HT-29 (cell line): ENCODE data around the gene TFCP2L1. TPM values are rescaled to one million over a fixed set of nuclear protein-coding genes. Genes with fewer than 3 reads are reported as not detected.

Experiments
- DNase-seq: peaks from one replicate; pipeline ENCODE4 v3.0.0-alpha.2; 2015; ENCODE audit warnings: low spot score
- total RNA-seq: library from RNA; depleted of rRNA; stranded (reverse); fragments of >200 nt; shearing (Covaris generic); gene quantifications from 2 replicates; pipeline ENCODE4 v1.2.3, GENCODE V29; 2014

TFCP2L1 gene
- total RNA-seq, 1 experiment from 2014 or later: 0.05 TPM

DNA sequence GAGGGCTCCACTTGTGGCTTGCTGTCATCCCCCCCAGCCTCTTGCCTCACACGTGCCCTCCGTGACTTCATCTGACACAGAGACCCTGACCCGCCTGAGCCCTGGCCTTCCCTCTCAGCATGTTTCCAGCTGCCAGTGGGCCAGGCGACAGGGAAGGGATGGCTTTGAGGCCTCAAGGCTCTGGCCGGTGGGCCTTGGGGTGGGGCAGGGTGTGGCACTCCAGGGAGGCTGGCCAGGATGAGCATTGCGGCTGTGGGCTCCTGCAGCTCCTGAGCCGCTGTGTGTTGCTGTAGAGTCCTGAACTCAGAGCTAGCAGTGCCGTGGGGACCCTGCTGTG, 85.0 kb downstream of the TFCP2L1 start:
- DNase-seq: no peak

DNA sequence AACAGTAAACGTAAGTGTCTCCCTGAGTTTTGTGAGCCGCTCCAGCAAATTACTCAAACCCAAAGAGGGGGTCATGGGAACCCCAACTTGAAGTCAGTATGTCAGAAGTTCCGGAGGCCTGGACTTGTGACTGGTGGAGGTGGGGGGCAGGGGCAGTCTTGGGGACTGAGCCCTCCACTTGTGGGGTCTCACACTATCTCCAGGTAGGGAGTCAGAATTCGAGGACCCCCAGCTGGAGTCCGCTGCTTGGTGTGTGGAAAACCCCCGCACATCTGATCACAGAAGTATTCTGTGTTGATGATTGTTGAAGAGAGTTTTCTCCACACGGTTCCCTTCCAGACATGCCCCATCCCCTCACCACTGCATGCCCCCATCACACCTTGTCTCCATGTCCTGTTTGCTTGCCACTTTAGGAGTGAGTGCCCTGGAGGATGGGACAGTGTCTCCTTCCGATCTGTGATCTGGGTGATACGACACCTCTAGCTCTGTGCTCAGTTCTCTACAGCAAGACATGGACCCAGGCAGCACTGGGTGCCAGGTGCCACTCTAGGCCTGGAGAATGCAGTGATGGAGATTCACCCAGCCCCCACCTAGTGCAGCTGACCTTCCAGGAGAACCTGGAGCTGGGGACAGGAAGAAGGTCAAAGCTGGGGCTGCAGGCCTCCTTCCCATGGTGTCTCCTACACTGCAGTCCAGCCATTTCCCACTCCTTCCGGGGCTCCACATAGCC, 85.6 kb downstream of the TFCP2L1 start:
- DNase-seq: no peak

DNA sequence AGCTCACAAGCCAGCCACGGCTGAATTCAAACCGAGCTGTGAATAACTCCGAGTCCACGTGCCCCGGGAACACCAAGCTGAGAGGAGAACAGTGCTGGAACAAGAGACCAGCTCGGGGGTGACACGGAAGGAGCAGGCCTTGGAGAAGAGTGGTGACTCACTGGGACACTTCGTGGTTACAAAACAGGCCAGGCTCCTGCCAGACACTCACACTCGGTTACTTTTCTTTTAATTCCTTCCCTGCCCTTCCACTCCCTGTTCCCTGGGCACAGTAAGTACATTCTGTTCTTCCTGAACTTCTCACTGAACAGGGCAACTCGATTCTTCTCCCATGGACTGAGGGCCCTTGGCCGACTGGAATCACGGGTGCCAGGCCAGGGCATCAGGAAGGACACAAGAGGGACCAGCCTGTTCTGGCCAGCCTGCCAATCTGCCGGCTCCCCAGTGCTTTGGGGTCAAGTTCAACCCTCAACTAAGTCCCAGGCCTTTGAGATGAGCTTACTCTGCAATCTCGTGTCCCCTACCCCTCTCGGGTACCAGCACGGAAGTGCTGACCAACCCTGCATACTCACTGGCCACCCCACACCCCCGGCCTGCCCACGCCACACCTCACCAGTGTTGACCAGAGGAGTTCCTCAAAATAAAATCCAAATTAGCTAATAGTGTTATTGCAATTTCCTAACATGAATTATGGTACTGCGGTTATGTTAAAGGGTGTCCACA, 87.5 kb downstream of the TFCP2L1 start:
- DNase-seq: no peak

DNA sequence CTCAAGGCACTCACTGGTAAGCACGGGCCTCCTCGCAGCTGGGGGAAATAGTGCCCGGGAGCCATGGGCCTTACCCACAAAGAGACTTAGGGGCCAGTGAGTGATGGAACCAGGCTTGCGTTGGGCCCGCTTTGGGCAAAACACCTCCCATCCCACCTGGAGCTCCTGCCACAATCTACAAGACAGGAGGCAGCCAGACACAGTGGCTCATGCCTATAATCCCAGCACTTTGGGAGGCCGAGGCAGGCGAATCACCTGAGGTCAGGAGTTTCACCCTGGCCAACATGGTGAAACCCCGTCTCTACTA, 88.2 kb downstream of the TFCP2L1 start:
- no peak for DNase-seq

DNA sequence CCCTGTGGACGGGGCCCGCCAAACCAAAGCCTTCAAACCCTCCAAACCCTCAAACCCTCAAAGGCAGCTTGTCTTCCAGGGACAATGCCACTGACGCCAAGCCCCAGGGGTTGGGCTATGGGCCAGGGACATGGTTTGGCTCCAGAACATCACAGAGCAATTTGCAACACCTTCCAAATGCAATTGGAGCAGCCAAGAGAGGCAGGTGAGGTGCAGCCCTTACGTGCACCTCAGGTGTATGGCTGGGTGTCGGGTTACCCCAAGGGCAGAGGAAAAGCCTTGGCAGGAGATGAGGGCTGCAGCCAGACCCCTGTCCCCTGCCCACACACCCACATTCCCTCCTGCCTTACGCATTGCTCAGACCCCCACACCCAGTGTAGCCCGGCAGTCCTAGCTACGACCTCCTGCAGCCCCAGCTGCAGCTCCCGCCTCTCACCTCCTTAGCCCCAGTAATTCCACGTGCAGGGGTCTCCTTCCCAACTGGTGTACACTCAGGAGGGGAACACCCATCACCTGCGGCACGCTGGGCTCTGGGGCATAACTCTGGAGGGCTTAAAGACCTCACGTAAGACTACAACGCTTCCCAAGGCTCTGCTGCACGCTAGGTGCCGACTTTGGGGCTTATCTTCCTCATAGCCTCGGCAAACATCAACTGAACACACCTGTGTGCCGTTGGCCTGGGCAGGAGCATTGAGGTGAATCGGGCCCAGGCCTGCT, 88.7 kb downstream of the TFCP2L1 start:
- DNase-seq: no peak

DNA sequence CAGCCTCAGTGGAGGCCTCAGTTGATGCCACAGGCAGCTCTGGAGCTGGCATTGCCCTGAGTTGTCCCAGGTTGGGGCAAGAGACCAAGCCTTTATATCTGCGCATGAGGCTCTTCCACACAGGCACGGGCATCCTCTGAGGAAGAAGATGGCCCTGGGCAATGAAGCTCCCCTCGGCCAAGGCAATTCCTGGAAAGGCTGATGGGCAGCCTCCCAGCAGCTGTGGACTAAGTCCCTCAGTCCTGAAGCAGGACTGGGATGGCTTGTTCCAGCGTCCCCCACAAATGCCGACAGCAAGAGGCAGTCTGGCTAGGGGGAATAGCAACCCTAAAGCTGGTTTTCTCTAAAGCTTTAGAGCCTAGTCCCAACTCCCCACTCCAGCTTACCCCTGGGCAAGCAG, 90.0 kb downstream of the TFCP2L1 start:
- no peak for DNase-seq

DNA sequence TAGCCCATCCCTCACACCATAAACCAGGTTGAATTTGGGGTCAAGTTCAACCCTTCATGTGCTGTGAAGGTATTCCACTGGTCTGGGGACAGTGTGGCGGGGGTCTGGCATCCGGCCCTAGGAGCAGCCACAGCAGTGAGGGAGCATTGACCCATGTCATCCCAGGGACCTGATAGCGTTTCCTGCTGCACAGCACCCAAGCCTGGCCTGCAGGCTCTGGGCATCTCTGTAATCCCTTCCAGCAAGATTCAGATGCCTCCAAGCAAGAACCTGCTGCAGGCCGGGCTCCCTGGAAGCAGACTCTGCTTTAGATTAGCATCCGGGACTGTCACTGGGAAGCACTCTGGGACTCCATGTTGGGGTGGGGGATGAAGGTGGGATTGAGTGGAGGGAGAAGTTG, 90.4 kb downstream of the TFCP2L1 start:
- DNase-seq: no peak

DNA sequence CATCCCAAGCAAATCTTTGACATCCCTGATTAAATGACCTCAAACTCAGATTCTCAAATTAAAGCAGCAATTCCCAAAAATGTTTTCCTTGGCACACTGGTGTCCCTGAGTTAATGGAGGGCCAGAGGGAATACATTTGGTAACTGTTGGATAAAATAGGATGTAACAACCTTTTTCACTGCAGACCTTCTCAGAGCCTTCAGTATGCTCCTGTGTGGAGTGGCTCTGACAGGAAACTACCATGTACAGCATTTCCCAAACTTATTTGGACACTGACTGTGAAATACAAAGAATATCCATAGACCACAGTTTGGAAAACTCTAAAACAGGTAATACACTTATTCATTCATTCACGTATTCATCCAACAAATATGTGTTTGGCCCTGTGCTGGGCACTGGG, 91.8 kb downstream of the TFCP2L1 start:
- DNase-seq: no peak

DNA sequence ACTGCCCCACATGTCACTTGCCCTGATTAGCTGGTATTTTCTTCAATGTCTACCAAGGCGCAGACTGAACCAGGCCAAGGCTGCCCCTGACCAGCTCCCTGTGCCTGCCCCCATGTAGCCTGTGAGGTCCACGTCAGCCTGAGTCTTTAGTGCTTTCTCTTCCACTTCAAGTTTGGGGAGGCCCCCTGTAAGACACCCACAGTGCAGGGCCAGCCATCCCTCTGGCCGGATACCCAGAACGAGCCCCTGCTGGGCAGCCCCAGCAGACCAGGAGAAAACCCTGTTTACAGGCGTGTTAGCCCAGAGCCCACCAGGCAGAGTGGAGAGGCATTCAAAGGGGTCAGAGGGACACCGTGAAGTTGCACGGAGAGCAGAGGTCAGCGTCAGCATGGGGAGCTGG, 92.4 kb downstream of the TFCP2L1 start:
- no peak for DNase-seq

DNA sequence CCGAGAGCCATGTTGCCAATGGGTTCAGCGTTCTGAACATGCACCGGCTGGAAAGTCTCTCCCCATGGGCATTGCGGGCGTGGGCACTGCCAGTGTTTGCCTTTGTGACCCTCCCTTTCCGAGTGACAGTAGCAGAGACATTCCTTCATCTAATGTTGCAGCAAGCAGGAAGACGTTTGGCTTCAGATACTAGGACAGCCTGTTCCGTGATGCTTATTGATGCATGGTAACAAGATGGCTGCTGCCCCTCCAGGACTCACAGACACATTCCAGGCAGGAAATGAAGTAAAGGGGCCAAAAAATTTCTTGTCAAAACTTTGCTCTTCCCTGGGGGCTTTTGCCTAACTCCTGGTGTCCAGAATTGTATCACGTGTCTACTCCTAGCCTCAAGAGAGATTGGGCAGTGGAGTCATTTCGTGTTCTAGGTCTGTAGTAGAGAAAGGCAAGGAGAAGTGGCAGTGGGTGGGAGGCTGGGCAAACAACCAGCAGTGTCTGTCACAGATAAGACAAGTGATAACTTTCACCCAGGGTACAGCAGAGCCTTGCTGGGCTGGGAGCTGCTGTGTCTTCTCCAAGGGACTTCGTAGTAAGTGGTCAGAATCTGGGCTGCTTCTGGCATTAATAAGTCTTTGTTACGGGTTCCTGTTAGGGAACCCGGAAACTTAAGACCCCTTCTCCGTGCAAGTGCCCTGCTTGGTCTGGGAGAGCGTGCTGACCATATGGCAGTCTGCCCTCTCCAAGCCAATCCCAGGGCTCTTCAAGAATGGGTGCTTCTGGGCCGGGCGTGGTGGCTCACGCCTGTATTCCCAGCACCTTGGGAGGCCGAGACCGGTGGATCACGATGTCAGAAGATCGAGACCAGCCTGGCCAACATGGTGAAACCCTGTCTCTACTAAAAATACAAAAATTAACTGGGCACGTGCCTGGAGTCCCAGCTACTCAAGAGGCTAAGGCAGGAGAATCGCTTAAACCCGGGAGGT, 93.5 kb downstream of the TFCP2L1 start:
- DNase-seq: no peak

DNA sequence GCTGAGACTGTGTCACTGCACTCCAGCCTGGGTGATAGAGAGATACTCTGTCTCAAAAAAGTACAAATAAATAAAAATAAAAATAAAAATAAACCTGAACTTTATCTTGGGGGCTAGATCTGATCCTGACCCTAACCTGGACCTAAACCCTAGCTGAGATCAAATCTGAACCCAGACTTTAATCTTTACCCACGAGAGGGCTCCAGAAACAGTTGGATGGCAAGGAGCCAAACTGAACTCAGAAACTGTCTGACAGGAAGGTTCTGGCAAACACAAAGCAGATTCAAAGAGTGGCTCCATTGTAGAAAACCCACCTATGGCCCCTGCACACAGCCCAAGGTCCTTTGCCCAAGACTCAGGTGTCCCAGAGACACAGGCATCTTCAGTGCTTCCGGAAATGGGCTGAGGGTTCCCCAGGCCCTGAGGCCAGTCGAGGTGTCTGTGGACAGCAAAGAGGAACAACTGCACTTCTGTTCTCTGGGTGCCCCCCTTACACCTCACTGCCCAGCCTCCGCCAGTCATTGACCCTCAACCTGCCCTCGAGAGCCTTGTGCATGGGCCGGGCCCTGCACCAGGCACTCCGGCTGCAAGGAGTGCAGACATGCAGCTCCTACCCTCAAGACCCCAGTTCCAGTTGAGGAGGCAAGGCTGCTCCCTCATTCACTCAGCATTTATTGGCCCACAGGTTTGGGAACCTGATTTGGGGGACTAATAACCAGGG, 95.2 kb downstream of the TFCP2L1 start:
- DNase-seq: no peak

DNA sequence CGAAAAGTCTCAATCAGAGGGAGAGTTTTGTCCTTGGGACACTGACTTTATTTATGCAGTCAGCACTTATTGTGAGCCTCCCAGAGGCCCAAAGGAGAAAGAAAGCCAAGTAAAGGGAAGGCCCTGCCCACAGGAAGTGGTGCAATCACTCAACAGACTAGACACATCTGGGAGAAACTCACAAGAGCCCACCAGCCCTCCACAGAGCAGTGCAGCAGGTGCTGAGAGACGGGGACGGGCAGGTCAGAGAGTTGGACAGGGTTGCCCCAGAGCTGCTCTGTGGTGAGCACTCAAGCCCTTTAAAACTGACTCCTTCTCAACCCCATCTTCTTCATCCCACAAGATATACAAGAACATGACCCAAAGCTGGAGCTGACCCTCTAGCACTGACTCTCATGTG, 96.0 kb downstream of the TFCP2L1 start:
- DNase-seq: no peak

DNA sequence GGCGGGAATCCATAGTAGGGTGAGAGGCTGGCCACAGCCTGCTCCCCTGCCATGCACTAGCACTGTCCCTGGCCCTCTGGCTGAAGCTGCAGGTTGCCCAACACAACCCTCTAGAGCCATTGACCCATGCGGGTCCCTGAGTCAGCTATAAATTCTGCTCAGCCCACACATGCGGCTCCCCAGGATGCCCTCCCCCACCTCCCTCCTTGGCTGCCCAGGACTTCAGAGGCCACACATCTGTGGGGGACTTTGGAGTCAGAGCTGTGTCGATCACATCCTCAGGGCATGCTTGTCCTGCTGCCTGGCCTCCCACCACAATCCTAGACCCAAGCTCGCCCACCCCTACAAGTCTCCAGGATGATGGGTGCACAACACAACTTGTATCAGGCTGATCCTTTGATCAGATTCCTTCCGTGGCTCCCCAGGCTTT, 97.0 kb downstream of the TFCP2L1 start:
- DNase-seq: no peak

DNA sequence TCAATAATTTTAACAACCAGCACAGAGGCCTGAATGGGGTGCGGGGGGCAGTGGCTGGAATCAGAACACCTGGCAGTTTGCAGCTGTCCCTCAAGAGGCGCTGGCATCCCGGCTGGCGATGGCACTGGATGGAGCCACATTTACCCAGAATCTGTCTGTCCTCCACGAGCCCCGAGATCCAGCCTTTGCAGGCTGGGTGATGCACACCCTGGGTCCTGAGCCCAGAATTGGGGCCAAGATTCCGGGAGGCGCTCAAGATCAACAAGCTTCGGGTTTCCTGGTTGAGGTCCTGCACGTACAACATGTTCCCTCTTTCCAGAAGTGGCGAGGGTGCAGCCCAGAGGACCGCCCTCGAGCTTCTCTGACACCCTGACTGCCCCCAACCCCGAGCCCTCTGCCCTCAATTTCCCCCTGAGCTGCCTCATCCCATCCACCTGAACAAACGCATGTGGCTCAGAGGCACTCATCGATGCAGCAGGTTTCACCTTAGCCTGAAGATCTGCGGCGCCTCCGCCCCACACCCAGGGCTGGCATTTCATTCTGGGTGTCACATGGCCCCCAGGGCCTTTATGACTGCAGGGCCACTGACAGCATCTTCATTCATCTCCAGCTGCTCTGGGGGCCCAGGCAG, 97.5 kb downstream of the TFCP2L1 start:
- no peak for DNase-seq

DNA sequence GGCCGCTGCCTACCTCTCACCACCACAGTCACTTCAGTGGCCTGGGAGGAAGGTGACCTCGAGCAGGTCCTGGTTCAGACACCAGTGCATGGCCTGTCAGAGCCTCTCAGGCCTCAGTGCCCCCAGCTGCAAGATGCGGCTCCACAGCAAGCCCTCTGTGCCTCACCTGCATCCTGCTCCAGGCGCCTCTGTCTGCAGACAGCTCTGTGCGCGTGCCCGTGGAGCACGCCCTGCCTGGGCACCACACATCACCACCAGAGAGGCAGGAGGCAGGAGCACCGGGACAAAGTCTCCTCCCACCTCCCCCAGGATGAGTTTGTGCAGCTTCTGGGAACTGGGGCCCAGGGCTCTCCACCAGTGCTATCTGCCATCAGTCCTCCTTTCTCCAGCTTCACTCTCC, 98.7 kb downstream of the TFCP2L1 start:
- DNase-seq: no peak

DNA sequence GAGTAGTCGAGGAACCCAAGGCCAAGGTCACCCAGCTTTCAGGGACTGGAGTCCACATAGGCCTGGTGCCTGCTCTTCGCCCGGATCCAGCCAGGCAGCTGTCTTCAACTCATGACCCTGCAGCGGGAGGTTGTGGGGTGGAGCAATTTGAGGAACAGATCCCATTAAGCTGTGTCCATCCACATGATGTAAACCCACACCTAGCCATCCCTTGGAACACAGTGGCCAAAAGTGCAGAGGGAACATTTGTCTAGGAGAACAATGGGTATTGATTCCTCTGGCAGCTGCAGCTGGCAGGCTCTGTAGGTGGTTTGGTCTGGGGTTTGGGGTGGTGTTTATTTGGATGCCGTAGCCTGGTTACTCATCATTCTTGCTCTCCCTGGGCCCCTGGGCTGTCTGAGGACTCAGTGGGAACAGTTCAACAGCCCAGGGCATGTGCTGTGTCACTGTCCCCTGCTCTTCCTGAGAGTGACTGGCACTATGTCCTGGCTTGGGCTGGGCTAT, 99.4 kb downstream of the TFCP2L1 start:
- DNase-seq: no peak

DNA sequence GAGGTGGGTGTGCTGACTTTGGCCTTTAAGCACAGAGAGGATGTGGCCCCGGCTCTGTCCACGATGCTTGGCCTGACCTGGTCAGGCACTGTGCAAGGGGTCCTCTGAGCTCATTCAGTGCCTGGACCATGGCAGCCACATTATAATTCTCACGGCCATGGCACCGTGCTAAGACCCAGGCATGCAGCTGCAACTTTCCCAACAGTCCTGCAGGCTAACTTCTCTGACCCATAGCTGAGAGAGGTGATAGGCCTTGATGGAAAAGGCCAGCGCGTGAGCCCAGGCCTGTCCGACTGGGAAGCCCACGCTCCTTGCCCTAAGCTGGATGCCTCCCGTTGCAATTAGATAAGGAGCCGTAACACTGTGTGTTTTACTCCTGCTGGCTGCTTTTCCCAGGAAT, 99.9 kb downstream of the TFCP2L1 start:
- no peak for DNase-seq

DNA sequence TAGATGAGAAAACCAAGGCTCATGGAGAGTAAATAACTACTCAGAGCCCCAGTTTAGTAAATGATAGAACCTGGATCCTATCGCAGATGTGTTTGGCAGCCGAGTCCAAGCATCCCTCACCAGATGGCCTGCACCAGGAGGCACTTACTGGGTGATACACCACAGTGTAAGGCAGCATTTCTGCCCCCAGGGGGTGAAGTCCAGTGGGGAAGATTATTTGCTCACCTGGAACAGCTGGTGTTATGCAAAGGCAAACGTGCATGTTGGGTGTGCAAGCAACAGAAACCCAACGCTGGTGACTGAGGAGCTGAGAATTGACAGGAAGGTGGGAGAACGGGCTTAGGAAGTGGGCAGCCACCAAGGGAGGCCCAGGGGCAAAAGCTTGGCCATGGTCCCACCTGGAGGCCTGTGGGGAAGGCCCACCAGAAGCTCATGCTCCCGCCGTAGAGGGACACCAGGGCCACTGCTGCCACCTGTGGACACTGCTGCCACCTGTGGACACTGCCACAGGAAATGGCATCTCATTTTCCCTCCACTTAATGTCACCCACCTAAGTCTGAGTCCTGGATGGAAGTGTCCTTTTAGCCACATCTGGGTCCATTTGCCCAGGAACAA, 100.6 kb downstream of the TFCP2L1 start:
- DNase-seq: no peak

DNA sequence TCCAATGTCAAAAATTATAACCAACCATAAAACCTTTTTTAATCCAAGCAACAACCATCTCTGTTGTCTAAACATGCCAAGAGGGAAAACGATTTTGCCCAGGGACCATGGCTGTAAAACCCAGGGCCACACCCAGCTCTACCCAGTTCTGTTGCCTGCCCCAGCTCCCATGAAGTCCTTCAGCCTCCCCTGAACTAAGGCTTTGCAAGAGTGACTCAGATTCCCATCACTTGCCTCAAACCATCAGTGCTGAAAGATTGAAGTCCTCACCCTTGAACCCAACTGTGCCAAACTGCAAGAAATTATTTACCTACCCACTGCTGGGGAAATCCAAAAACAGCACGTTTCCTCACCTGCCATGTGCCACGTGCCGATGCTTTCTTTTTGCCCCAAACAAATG, 102.5 kb downstream of the TFCP2L1 start:
- no peak for DNase-seq

DNA sequence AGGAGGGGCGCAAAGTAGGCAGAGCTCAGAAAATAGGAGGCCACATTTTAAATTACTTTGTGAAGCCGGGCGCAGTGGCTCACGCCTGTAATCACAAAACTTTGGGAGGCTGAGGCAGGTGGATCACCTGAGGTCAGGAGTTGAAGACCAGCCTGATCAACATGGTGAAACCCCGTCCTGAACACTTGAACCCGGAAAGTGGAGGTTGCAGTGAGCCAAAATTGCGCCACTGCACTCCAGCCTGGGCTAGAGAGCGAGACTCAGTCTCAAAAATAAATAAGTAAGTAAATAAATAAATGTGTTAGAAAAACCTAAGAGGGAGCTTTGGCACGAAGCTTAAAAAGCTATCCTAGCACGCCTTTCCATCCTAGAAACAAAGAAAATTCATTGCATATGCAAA, 105.5 kb downstream of the TFCP2L1 start:
- DNase-seq: no peak
